GM18520 (cell line): Measurements from ENCODE around the gene BCKDHB.
"Not testable (repeated sequence)": the region's sequence is repeated elsewhere in the genome, so short reads cannot be mapped to it uniquely, and the experiment has no call there.

Experiments
- ATAC-seq: cut with Tn5 transposase; IDR thresholded peaks from one replicate; pipeline ENCODE4 v1.9.1; 2021; ENCODE audit not compliant: unreplicated experiment

BCKDHB gene

DNA sequence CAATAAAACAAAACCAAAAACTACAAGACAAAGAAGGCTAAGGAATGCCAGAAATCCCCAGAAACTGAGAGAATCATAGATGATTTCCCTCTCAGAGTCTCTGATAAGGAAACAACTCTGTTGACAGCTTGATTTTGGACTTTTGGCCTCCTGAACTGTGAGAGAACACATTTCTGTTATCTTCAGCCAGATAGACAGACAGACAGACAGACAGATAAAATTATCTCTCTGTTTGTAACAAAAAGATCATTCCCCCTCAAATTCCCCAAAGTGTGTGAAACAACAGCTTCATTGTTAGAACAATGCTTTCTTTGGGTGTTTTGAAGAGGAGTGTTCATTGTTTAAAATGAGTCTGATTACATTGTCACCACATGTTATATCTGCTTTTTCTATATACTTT, 148.2 kb downstream of the BCKDHB start:
- no peak for ATAC-seq

DNA sequence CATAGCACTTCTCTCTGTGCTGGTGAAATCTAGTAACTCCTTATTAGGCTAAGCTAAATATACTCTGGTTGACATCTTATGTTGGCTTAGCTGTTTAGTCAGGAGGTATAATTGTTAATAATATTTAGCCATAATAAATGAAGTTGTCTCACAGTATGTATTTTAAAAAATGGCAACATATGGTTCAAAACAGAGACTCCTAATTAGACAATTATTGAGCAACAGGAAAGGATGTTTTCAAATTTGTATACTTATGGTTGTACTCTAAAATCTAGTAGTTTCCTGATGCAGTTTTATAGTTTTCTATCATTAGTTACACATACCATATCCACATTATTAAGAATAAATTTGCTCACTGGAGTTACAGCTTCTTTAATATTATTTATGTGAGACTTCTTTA, 150.2 kb downstream of the BCKDHB start:
- ATAC-seq: no peak

DNA sequence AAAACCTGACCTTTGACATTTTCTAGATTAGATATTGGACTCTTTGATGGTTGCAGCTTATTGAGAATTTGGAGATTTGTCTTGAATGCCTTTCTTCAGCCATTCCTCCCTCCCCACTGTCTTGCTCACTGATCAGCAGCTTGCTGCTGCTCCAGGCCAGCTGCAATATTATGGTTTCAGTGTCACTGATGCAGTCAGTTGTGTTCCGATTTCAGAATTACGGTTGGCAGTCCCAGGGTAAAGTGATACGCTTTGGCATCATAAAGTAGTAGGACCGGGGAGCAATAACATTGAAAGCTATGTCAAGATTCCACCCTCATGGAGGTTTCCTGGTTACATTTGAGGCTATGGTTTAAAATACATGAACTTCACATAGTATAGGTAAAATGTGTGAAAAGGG, 152.6 kb downstream of the BCKDHB start:
- no peak for ATAC-seq

DNA sequence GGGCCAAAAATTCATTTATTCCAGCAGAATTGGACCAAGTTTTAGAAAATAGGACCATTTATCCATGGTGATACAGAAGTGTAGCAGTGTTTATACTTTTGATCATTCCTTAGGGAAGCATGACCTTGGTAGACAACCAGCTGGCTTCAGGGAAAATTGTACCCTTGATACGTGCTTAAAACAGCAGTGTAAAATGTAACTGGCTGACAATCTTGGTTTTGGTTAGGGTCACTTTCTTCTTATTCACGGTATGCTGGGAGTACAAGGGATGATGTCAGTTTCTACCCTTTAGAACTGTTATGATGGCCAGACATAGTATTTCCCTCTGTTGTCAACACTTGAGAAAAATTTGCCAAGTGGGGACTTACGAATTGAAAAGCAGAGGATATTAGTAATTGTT, 157.1 kb downstream of the BCKDHB start:
- no peak for ATAC-seq

DNA sequence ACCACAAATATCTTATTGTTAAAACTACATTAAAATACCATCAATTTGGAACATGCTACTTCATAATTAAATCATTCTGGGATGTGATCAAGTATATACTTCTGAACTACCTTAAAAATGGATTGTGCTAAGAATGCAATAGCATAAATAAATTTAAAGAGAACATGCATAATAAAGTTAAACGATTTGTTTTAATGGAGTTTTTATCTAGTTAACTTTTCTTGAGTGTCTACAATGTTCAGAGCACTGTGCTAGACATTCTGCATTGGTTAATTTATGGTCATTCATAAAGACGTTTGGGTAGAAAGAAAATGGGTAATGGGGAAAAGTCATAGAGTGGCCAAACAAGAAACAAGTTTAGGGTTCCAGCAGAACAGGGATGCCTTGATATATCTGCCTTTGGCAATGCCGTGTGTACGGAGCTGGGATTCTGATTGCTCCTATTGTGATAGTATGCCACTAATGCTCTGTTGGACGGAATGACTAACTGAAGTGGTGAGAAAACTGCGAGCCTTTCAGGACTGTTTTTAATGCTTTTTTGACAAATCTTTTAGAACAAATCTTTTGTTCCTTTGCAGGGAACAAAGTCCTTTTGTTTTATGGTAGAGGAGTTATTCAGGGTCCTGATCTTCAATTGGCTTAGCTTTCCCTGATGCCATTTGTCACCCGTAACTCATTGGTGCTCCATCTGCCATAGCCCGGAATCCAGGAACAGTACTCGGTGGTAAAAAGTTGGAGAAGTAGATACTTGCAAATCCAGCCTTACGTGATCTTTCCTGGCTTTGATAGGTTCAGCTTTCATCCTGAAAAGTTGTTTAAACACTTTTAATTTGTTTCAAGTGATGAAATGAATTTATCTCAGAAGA, 162.6 kb downstream of the BCKDHB start:
- no peak for ATAC-seq

DNA sequence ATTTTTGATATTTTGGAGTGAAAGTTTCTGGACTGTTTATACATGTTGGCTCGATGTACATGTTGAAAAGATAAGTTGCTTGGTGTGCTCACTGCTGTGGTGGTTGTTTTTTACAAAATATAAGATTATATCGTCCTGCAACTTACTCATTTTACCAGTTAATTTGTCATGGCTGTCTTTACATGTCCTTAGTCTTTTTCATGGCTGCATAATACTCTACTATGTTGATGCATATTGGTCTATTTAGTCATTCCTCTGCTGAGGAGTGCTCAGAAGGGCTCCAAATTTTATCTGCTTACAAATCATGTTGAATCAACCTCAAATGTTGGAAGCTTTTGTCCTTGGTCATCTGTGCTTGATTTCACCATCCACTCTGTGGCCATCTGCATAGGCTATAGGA, 164.6 kb downstream of the BCKDHB start:
- ATAC-seq: no peak

DNA sequence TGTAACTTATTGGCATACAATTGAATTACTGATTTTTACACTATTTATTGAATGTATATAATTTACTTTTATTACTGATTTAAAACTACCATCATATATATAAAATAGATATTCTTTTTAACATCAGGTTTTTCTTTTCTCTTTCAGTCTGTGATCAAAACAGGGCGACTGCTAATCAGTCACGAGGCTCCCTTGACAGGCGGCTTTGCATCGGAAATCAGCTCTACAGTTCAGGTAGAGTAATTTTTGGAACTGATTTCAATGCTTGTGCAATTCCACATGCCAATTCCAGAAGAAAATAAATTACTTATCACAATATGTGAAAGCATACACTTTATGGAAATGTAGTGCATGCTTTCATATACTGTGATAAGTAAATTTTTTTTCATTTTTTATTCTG, 166.5 kb downstream of the BCKDHB start:
- no peak for ATAC-seq

DNA sequence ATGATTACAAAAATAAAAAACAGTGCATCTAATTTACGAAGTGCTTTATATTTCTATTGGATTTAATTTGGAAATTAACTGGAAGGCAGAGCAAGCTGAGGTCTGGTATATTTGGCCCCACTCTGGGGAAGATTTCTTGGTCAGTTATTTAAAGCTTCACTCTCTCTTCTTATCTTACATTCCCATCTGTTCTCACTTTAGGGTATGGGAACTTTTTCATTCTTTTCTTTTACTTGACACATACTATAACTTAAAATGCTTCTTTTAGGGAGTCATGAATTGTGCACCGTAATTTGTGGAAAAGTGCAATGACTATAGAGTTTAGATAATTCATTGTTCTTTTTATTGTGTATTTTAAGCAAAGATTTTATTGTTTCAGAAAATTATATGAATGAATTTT, 170.4 kb downstream of the BCKDHB start:
- ATAC-seq: no peak

DNA sequence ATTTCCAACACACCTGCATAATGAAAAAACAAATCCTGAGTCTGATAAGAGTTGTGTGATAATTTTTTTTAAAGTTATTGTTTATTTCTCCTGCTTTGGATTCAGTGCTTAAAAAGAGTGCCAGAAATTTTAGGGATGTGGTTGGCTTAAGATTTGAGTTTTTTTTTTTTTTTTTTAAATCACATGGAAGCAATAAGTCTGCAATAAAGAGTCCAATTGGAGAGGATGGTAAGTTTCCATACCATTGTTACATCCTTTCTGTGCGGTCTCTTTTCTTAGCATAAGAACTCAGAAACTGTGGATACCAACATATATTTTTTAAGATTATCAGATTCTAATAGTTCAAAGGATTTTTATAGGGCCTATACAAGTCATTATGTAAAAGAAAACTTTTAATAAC, 171.0 kb downstream of the BCKDHB start:
- no peak for ATAC-seq

DNA sequence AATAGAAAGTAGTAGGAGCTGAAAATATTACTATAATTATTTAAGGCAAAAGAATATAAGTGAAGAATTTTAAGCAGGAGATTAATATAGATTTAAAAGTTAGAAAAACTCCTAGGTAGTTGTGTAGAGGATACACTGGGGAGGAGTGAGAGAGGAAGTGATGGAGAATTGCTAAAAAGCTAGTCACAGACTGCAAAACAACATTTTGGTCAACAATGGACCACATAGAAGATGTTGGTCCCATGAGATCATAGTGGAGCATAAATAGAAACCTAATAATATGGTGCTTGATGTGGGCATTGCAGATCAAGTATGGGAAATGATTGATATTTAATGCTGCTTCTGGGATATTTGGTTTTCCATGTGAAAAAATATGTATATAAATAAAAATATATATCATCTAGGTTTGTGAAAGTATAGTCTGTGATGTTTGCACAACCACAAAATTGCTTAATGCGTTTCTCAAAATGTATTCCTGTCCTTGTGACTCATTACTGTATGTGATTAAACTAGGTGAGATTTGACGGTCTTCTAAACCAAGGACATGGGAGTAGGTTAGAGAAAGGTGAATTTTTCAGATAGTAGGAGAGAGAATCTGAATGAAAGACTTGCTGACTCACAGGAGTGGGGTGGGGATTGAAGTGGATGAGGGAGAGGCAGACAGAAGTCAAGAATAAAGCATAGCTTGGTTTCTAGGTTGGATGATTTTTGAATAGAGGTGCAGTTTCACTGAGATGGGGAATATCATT, 174.0 kb downstream of the BCKDHB start:
- ATAC-seq: no peak

DNA sequence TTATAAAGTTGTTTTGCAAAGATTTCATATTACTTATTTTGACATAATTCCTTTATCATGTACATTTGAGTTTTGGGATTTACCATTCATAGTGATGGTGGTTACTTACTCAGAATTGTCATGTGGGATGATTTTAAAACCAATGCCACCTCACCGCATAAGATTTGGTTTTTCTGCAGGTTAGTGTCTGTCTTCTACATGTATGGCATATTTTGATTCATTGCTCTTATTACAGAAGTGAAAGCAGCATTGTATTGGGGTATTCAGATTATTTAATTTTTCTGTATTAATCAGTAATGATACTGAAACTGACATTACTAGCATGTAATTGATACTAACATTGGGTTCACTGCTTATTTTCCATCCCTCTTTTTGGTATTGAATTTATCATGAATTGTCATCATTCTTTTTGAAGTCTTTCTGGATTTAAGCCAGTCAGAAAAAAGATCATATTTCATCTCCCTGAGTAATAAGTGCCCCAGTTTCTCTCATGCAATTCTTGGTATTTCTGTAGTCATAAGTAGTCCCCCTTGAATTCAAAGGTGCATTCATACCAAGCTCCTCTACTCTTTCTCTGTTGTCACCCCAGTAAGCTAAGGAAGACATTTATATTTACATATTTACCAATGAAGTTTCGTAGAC, 176.6 kb downstream of the BCKDHB start:
- ATAC-seq: no peak

DNA sequence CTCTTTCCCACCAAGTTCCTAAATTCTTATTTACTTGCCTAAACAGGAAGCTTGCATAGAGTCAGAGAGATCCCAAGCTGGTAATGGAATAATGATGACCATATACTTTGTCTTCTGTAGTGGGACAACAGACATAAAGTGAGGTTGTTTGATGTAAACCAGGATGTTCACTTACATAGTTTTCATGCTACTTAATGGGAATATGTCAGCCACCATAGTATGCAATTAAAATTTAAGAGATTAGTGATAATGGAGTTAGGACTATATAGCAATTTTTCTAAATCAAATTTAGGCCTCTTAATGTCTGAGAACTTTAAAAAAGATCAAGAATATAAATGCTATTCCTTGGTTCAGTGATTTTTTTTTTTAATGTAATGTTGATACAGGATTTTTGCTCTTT, 180.6 kb downstream of the BCKDHB start:
- no peak for ATAC-seq

DNA sequence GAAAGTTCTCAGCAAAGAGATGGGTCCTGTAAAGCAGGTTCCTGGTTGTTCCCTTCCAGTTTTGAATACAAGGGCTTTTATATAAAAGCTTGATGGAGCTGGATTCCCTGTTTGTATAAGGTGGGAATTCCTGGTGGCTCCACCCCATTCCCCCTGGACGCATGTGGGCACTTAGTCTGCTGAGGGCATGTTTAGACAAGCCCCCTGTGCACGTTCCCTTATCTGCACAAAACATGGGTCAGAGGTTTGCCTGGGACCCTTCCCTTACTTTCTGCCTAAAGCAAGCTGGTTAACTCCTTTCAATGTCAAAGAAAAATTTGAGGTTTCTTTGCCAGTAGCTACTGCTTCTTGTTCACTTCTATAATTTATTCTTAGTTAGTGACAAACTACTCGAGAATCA, 181.1 kb downstream of the BCKDHB start:
- no peak for ATAC-seq

DNA sequence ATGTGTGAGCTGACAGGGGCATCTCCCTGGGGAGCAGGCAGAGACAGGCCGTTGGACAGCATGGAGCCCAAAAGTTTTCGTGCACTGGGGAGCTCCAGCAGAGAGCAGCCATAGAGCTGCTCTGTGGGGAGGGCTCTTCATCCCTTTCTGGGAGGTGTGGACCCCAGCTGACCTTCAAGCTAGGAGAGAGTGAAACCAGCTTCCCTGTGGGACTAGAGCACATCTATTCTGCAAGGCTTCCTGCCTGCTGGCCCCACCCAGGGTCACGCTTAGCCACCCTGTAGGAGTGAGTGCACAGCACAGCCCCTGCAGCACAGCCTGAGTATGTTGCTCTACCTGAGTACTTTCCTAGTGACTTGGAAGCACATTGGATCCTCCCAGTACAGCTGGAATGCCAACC, 183.3 kb downstream of the BCKDHB start:
- ATAC-seq: no peak

DNA sequence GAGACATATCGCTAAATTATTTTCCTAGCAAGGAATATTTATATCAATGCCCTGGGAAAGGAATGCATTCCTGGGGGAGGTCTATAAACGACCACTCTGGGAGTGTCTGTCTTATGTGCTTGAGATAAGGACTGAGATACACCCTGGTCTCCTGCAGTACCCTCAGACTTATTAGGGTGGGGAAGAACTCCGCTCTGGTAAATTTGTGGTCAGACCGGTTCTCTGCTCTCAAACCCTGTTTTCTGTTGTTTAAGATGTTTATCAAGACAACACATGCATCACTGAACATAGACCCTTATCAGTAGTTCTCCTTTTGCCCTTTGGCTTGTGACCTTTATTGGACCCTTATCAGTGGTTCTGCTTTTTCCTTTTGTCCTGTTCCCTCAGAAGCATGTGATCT, 188.1 kb downstream of the BCKDHB start:
- ATAC-seq: not testable (repeated sequence)

DNA sequence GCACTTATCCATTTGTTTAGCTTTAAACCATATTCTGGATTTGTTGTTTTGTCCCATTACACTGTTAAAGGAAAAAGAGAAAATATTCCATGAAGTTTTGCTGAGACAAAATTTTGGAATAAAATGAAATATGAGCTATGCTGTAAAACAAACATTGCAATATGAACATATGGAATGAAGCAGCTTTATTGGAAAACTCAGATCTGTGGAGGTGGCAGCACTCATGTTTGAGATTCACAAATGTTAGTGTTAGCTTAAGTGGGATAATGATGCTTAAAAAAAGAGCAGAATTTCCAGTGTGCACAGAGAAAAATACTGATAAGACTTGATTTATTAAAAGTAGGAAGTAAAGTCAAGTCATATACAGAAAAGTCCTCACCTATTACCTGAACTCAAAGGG, 196.2 kb downstream of the BCKDHB start:
- no peak for ATAC-seq

DNA sequence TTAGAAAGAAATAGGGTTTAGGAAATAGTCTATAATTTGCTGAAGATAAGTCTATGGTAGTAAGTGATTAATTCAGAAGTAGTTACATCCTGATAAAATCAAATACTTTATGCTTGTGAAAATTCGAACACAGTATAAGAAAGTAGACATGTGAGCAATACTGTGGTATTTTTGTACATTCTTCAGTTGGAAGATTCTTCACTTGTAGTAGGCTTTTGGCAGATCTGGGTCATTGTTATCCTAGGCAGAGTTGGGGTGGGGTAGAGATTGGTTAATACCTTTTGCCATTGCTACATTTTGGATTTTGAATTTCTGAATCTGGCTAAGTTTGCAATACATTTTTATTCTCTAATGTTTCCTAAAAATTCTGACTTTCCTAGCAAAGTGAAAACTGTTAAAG, 197.5 kb downstream of the BCKDHB start:
- ATAC-seq: no peak

DNA sequence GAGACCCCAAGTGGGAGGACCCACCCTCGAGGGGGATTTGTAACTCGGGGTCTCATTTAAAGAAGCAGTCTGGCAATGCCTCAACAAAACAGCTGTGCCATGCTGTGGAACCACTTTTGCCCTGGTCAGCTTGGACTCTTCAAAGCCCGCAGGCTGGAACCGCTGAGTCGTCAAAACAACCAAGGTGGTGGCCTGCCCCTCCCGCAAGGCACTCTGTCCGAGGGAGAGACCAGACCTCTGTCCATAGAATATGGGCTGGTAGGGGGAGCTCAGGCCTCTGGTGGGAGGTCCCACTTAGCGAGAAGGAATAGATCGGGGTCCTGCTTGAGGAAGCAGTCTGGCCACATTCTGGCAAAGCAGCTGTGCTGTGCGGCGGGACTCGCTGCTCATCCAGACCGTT, 208.1 kb downstream of the BCKDHB start:
- ATAC-seq: no peak

DNA sequence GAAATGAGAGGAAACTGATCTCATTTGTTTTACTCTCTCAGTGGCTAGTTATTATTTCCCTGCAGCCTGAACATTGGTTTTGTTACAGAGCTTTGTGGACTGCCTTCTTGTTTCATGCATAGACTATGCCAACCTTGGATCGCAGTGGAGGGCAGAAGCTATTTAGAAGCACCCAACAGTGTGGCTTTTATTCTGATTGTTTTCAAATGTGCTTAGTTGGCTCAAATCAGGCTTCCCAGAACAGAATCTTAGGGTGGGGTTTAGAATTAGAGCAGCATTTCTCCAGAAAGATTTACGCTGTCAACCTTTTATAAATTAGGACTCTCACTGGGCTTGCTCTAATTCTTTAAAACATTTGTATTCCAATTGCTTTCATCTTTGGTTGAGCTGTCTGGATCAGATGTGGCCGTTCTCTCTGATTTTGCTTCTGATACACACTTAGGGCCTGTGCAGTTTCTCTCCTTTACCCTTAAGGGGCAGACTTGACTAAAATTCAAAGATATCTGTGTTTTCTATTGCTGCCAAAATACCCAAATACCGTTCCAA, 210.3 kb downstream of the BCKDHB start:
- no peak for ATAC-seq

DNA sequence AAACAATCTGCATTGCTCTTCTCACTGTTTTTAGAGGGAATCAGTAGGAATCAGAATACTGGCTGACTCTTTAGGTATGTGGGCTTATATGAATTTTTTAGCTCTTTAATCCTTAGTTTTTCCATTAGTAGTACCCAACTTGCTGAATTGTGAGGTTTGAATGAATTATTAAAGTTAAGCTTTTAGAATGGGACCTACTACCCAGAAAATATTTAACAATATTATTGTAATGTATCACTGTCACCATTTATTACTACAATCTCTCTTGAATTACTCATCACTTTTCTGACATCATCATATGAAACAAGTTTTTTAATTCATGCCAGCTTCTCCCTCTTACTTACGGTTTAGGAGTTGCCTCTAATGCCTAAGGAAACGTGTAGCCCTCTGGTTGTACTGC, 212.7 kb downstream of the BCKDHB start:
- no peak for ATAC-seq

DNA sequence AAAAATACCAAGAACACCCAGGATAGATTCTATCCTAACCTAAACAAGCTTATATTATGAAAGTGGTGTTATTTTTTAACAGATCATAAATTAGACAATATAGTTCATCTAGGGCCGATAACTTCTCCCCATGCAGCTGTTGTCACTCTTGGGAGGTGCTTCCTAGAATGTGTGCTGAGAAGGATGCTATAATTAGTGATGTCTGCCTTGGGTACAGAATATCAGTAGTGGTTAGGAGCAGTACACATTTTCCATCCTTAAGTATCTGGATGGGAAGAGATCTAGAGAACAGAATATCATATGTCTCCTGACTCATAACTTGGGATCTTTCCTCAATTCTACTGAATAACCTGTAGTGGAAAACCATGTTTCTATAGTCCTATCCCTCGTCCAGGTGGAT, 214.5 kb downstream of the BCKDHB start:
- no peak for ATAC-seq

DNA sequence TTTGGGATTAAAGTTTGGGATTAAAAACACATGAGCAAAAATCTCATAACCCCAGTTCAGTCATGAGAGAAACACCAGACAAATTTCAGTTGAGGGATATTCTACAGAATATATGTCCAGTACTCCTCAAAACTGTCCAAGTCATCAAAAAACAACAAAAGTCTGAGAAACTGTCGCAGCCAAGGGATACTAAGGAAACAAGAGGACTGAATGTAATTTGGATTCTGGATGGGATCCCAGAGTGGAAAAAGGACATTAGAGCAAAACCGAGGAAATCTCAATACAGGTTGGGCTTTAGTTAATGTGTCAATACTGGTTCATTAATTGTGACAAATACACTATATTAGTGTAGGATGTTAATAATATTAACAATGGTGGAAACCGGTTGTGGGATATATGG, 219.3 kb downstream of the BCKDHB start:
- ATAC-seq: no peak
